Measurements from ENCODE around the gene FIGNL1. TPM values are rescaled to one million over a fixed set of nuclear protein-coding genes. Genes with fewer than 3 reads are reported as not detected.

The FIGNL1 gene
- total RNA-seq, 1 donor from 2014 or later = 10.0 TPM

- no peak for FAIRE-seq
These were observed 50.9 kb downstream of the FIGNL1 start for GRCh38 chr7:50399206-50399605.

GRCh38 chr7:50397971-50398324 lies 52.2 kb downstream of the FIGNL1 start:
- Histone ChIP-seq H4K20me1 (ENCODE audit: insufficient read depth, low read length) (no peaks in the 10 kb centered on the region), H3K36me3 (ENCODE audit: insufficient read depth, low read length) (no peaks in the 10 kb centered on the region), H3K9ac (ENCODE audit: low read length) (no peak overlapping the region), H3K27ac (ENCODE audit: low read depth, low read length) (no peak overlapping the region), H3K4me2 (ENCODE audit: low read length) (no peak overlapping the region), H3K27me3 (ENCODE audit: insufficient read depth, low read length) (peaks cover 12% of the 10 kb centered on the region), H3K4me3 (ENCODE audit: insufficient read depth, low read depth, low read length) (no peak overlapping the region), H3K9me3 (ENCODE audit: insufficient read depth, low read depth, low read length) (no peaks in the 10 kb centered on the region), H2AFZ (ENCODE audit: low read depth, low read length) (no peak overlapping the region), H3K4me1 (ENCODE audit: insufficient read depth, low read length) (no peaks in the 10 kb centered on the region), H3K79me2 (ENCODE audit: insufficient read depth, low read length) (no peaks in the 10 kb centered on the region)
- H3K9me3 Mint-ChIP-seq (ENCODE audit: unreplicated experiment) = peaks cover 5% of the 10 kb centered on the region
- FAIRE-seq = no peak
- DNase-seq (ENCODE audit: low read depth) = no peak
- H3K4me3 Mint-ChIP-seq (ENCODE audit: unreplicated experiment) = no peak overlapping the region
- no peak overlapping the region for H3K27ac Mint-ChIP-seq (ENCODE audit: unreplicated experiment)
- peaks cover 4% of the 10 kb centered on the region for H3K27me3 Mint-ChIP-seq (ENCODE audit: low read depth, unreplicated experiment)
- TF ChIP-seq EZH2 (IDR thresholded peaks at IDR 0.05; ENCODE audit: insufficient read depth, low read length) (no peak), CTCF (IDR thresholded peaks at IDR 0.05; ENCODE audit: insufficient read depth, low read depth, low read length) (no peak)
- no peaks in the 10 kb centered on the region for H3K36me3 Mint-ChIP-seq (ENCODE audit: low read depth, unreplicated experiment)
- peaks cover 6% of the 10 kb centered on the region for H3K4me1 Mint-ChIP-seq (ENCODE audit: low read depth, unreplicated experiment)

More at GRCh38 chr7:50399206-50399605, 50.9 kb downstream of the FIGNL1 start:
- H3K4me1 ChIP-seq (ENCODE audit: insufficient read depth, low read length) = no peaks in the 10 kb centered on the region
- H4K20me1 ChIP-seq (ENCODE audit: insufficient read depth, low read length) = no peaks in the 10 kb centered on the region
- no peak overlapping the region for H3K4me3 ChIP-seq (ENCODE audit: insufficient read depth, low read depth, low read length)
- H2AFZ ChIP-seq (ENCODE audit: low read depth, low read length) = no peak overlapping the region
- Mint-ChIP-seq H3K9me3 (ENCODE audit: unreplicated experiment) (peaks cover 2% of the 10 kb centered on the region), H3K27ac (ENCODE audit: unreplicated experiment) (no peak overlapping the region), H3K27me3 (ENCODE audit: low read depth, unreplicated experiment) (peaks cover 8% of the 10 kb centered on the region), H3K36me3 (ENCODE audit: low read depth, unreplicated experiment) (no peaks in the 10 kb centered on the region), H3K4me3 (ENCODE audit: unreplicated experiment) (no peak overlapping the region), H3K4me1 (ENCODE audit: low read depth, unreplicated experiment) (no peaks in the 10 kb centered on the region)
- no peaks in the 10 kb centered on the region for H3K79me2 ChIP-seq (ENCODE audit: insufficient read depth, low read length)
- no peak overlapping the region for H3K27ac ChIP-seq (ENCODE audit: low read depth, low read length)
- H3K9me3 ChIP-seq (ENCODE audit: insufficient read depth, low read depth, low read length) = no peaks in the 10 kb centered on the region
- no peak overlapping the region for H3K4me2 ChIP-seq (ENCODE audit: low read length)
- TF ChIP-seq EZH2 (IDR thresholded peaks at IDR 0.05; ENCODE audit: insufficient read depth, low read length) = no peak
- TF ChIP-seq CTCF (IDR thresholded peaks at IDR 0.05; ENCODE audit: insufficient read depth, low read depth, low read length) = no peak
- H3K36me3 ChIP-seq (ENCODE audit: insufficient read depth, low read length) = no peaks in the 10 kb centered on the region
- peaks cover 12% of the 10 kb centered on the region for H3K27me3 ChIP-seq (ENCODE audit: insufficient read depth, low read length)
- no peak overlapping the region for H3K9ac ChIP-seq (ENCODE audit: low read length)
- DNase-seq (ENCODE audit: low read depth) = no peak

- Histone ChIP-seq H3K4me2 (ENCODE audit: low read length) (no peak overlapping the region), H3K4me1 (ENCODE audit: insufficient read depth, low read length) (no peaks in the 10 kb centered on the region), H3K9ac (ENCODE audit: low read length) (no peak overlapping the region), H3K4me3 (ENCODE audit: insufficient read depth, low read depth, low read length) (no peak overlapping the region), H2AFZ (ENCODE audit: low read depth, low read length) (no peak overlapping the region), H4K20me1 (ENCODE audit: insufficient read depth, low read length) (no peaks in the 10 kb centered on the region), H3K9me3 (ENCODE audit: insufficient read depth, low read depth, low read length) (no peaks in the 10 kb centered on the region), H3K27ac (ENCODE audit: low read depth, low read length) (no peak overlapping the region), H3K79me2 (ENCODE audit: insufficient read depth, low read length) (no peaks in the 10 kb centered on the region), H3K36me3 (ENCODE audit: insufficient read depth, low read length) (no peaks in the 10 kb centered on the region), H3K27me3 (ENCODE audit: insufficient read depth, low read length) (peaks cover 12% of the 10 kb centered on the region)
- Mint-ChIP-seq H3K27me3 (ENCODE audit: low read depth, unreplicated experiment) (peaks cover 6% of the 10 kb centered on the region), H3K9me3 (ENCODE audit: unreplicated experiment) (peaks cover 5% of the 10 kb centered on the region), H3K36me3 (ENCODE audit: low read depth, unreplicated experiment) (no peaks in the 10 kb centered on the region), H3K4me1 (ENCODE audit: low read depth, unreplicated experiment) (peaks cover 8% of the 10 kb centered on the region), H3K27ac (ENCODE audit: unreplicated experiment) (no peak overlapping the region), H3K4me3 (ENCODE audit: unreplicated experiment) (no peak overlapping the region)
- DNase-seq (ENCODE audit: low read depth) (no peak), FAIRE-seq (no peak)
- TF ChIP-seq EZH2 (IDR thresholded peaks at IDR 0.05; ENCODE audit: insufficient read depth, low read length) (no peak), CTCF (IDR thresholded peaks at IDR 0.05; ENCODE audit: insufficient read depth, low read depth, low read length) (no peak)
These were observed 52.7 kb downstream of the FIGNL1 start for GRCh38 chr7:50397320-50397970.

Measured in astrocyte (in vitro differentiated cells and primary cell).